Natural killer cell (primary cell): ENCODE results near the gene CHMP3. TPM values are rescaled to one million over a fixed set of nuclear protein-coding genes. Genes with fewer than 3 reads are reported as not detected.

Experiments used
- ATAC-seq, 3 donors: fragments of 150-1000 bp in 2 of 3; fragments of 200-7000 bp in 1 of 3; cut with Tn5 transposase; 1 replicate in 1 of 3; 2 replicates in 2 of 3; pipeline ENCODE4 v1.10.0; 2021; ENCODE audit warnings: mild to moderate bottlenecking in 2 of 3, moderate library complexity in 2 of 3
- DNase-seq, 2 donors: peaks; one replicate each; pipeline versions ENCODE4 v3.0.0 to v3.0.0-alpha.2; 2013 to 2021; ENCODE audit warnings: mixed read lengths in 1 of 2
- H3K27ac ChIP-seq: one replicate; pipeline ENCODE4 v1.5.1; 2013; ENCODE audit warnings: mild to moderate bottlenecking, low read length
- H3K27me3 ChIP-seq: one replicate; pipeline ENCODE4 v1.6.1; 2013; ENCODE audit warnings: low read length; ENCODE audit not compliant: control insufficient read depth, insufficient read depth
- H3K36me3 ChIP-seq: one replicate; pipeline ENCODE4 v1.6.1; 2013; ENCODE audit warnings: low read length; ENCODE audit not compliant: control insufficient read depth, insufficient read depth
- H3K4me1 ChIP-seq: one replicate; pipeline ENCODE4 v1.6.1; 2013; ENCODE audit warnings: low read length; ENCODE audit not compliant: control insufficient read depth, insufficient read depth
- H3K4me3 ChIP-seq: one replicate; pipeline ENCODE4 v1.5.1; 2013; ENCODE audit warnings: low read length
- H3K9me3 ChIP-seq: one replicate; pipeline ENCODE4 v1.6.1; 2013; ENCODE audit warnings: low read length; ENCODE audit not compliant: control insufficient read depth, insufficient read depth
- H3K27ac Mint-ChIP-seq, 2 donors: one replicate each; pipeline ENCODE4 v1.8.0; 2022; ENCODE audit warnings: mild to moderate bottlenecking in 2 of 2, mixed read lengths in 2 of 2, moderate library complexity in 1 of 2
- H3K27me3 Mint-ChIP-seq, 2 donors: one replicate each; pipeline ENCODE4 v1.8.0; 2022; ENCODE audit warnings: low read depth in 2 of 2, mixed read lengths in 2 of 2
- H3K36me3 Mint-ChIP-seq: one replicate; pipeline ENCODE4 v1.8.0; 2022; ENCODE audit warnings: mixed read lengths
- H3K4me1 Mint-ChIP-seq, 2 donors: one replicate each; pipeline ENCODE4 v1.8.0; 2022; ENCODE audit warnings: mixed read lengths in 2 of 2
- H3K4me3 Mint-ChIP-seq: one replicate; pipeline ENCODE4 v1.8.0; 2022; ENCODE audit warnings: mild to moderate bottlenecking, moderate library complexity, mixed read lengths
- H3K9me3 Mint-ChIP-seq, 2 donors: one replicate each; pipeline ENCODE4 v1.8.0; 2022; ENCODE audit warnings: mixed read lengths in 2 of 2
- CTCF ChIP-seq: fragments of 200-600 bp; IDR thresholded peaks from one replicate; pipeline ENCODE4 v1.8.0; 2022; ENCODE audit warnings: antibody characterized with exemption
- WGBS: methylation state at CpG from one replicate; pipeline ENCODE4 v1.1.7; 2013; ENCODE audit warnings: missing lambda C conversion rate; ENCODE audit not compliant: insufficient coverage; 5-methylcytosine and 5-hydroxymethylcytosine counted together
- intact Hi-C: fragments of 100-400 bp; cut with micrococcal nuclease; formaldehyde crosslinking; loops from one replicate; pipeline ENCODE4 v1.14.2; 2022
- total RNA-seq, 4 donors: library from RNA; stranded (reverse); fragments of 120-200 nt in 1 of 4; gene quantifications; one replicate each; pipeline versions ENCODE4 v1.2.3 to v1.2.4, GENCODE V29; 2013 to 2022

The CHMP3 gene
- total RNA-seq, 3 donors from 2014 or later (not counting 1 experiment from before 2014, with no cell fraction given): 47.4 to 50.3 (median 49.3) TPM

- Mint-ChIP-seq H3K4me3 (no peak overlapping the region), H3K9me3 (no peaks in the 10 kb centered on the region), H3K27me3 (peaks cover 12 to 36% of the 10 kb centered on the region in 2 donors), H3K36me3 (no peaks in the 10 kb centered on the region), H3K27ac (peak overlapping the region in 1 of 2 donors; percentile 75), H3K4me1 (peaks cover 19 to 24% of the 10 kb centered on the region in 2 donors)
- H3K4me1 ChIP-seq: peaks cover 11% of the 10 kb centered on the region
- no peak overlapping the region for H3K4me3 ChIP-seq
- no peak for TF ChIP-seq CTCF
- intact Hi-C loops: no loop called here
- H3K27ac ChIP-seq: no peak overlapping the region
- peaks cover 5% of the 10 kb centered on the region for H3K27me3 ChIP-seq
- ATAC-seq (no peak), DNase-seq (no peak)
- 89% methylated on average over 5 of the region's 6 CpGs for WGBS
- no peaks in the 10 kb centered on the region for H3K9me3 ChIP-seq
- H3K36me3 ChIP-seq: no peaks in the 10 kb centered on the region
Measured at GRCh38 chr2:86566158-86566820, 3.0 kb upstream of the CHMP3 start.

GRCh38 chr2:86563650-86564061 lies 413 bp upstream of the CHMP3 start:
- no peaks in the 10 kb centered on the region for H3K36me3 Mint-ChIP-seq
- DNase-seq: no peak
- intact Hi-C loops: loop anchor here (1.0 to 2.0 kb wide), 2 partner anchors 59 to 121 kb away; partner anchors contain the start of gene RNF103

GRCh38 chr2:86562485-86562921 lies 740 bp downstream of the CHMP3 start:
- 1% methylated on average over 16 of the region's 16 CpGs for WGBS
- Mint-ChIP-seq H3K4me1 (peaks cover 28 to 34% of the 10 kb centered on the region in 2 donors), H3K36me3 (no peaks in the 10 kb centered on the region)

More at GRCh38 chr2:86563650-86564061, 413 bp upstream of the CHMP3 start:
- Histone ChIP-seq H3K27me3 (peaks cover 5% of the 10 kb centered on the region), H3K9me3 (no peaks in the 10 kb centered on the region), H3K4me1 (peaks cover 11% of the 10 kb centered on the region), H3K27ac (peak overlapping the region; percentile 99), H3K36me3 (no peaks in the 10 kb centered on the region), H3K4me3 (peak overlapping the region; percentile 92)
- peak overlapping the region; percentile 96 for H3K4me3 Mint-ChIP-seq
- no peak for ATAC-seq
- peaks cover 5 to 21% of the 10 kb centered on the region in 2 donors for H3K27me3 Mint-ChIP-seq
- WGBS: 79% methylated on average over 13 of the region's 13 CpGs
- peaks cover 28 to 34% of the 10 kb centered on the region in 2 donors for H3K4me1 Mint-ChIP-seq
- TF ChIP-seq CTCF: no peak
- peak overlapping the region; percentile 96 to 99 for H3K27ac Mint-ChIP-seq
- H3K9me3 Mint-ChIP-seq: no peaks in the 10 kb centered on the region

More at GRCh38 chr2:86562485-86562921, 740 bp downstream of the CHMP3 start:
- no peak for ATAC-seq
- Mint-ChIP-seq H3K4me3 (peak overlapping the region; percentile 96), H3K9me3 (no peaks in the 10 kb centered on the region), H3K27ac (peak overlapping the region; percentile 96 to 99), H3K27me3 (peaks cover 3 to 17% of the 10 kb centered on the region in 2 donors)
- Histone ChIP-seq H3K36me3 (no peaks in the 10 kb centered on the region), H3K4me1 (peaks cover 11% of the 10 kb centered on the region), H3K4me3 (peak overlapping the region; percentile 92), H3K27ac (peak overlapping the region; percentile 99), H3K27me3 (peaks cover 2% of the 10 kb centered on the region), H3K9me3 (no peaks in the 10 kb centered on the region)
- DNase-seq: no peak
- TF ChIP-seq CTCF: no peak
- intact Hi-C loops: loop anchor here (2.0 kb wide), 1 partner anchor 60 kb away; the partner anchor contains the start of gene RNF103
